ENCODE data around the gene TSHR. TPM values are rescaled to one million over a fixed set of nuclear protein-coding genes. Genes with fewer than 3 reads are reported as not detected.

The TSHR gene
- total RNA-seq, 1 experiment from 2014 or later: not detected

DNA sequence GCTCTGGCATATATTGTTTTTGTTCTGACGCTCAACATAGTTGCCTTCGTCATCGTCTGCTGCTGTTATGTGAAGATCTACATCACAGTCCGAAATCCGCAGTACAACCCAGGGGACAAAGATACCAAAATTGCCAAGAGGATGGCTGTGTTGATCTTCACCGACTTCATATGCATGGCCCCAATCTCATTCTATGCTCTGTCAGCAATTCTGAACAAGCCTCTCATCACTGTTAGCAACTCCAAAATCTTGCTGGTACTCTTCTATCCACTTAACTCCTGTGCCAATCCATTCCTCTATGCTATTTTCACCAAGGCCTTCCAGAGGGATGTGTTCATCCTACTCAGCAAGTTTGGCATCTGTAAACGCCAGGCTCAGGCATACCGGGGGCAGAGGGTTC lies 188.4 kb downstream of the TSHR start (continued):
- TF ChIP-seq, protein P1, sequence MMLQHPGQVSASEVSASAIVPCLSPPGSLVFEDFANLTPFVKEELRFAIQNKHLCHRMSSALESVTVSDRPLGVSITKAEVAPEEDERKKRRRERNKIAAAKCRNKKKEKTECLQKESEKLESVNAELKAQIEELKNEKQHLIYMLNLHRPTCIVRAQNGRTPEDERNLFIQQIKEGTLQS (IDR thresholded peaks at IDR 0.05): no peak
- TF ChIP-seq SP1 (IDR thresholded peaks at IDR 0.05; ENCODE audit: low read depth) (no peak), YY1 (IDR thresholded peaks at IDR 0.05; ENCODE audit: extremely low read depth, insufficient replicate concordance, low read depth, low read length) (no peak), ZFX (IDR thresholded peaks at IDR 0.05) (no peak), SIN3A (IDR thresholded peaks at IDR 0.05; ENCODE audit: low read depth) (no peak)

- ATAC-seq: no peak
- Histone ChIP-seq H2AFZ (ENCODE audit: low read depth, low read length, poor library complexity, severe bottlenecking) (no peak overlapping the region), H3K4me1 (ENCODE audit: control insufficient read depth in 1 of 2, insufficient read depth in 2 of 2, low read length in 2 of 2) (no peaks in the 10 kb centered on the region), H3K4me3 (replicated peaks in 1 of 2; ENCODE audit: low read depth in 1 of 2, low read length in 2 of 2) (no peak overlapping the region), H3K9me2 (ENCODE audit: insufficient read depth) (no peaks in the 10 kb centered on the region), H3K9me3 (ENCODE audit: control insufficient read depth in 1 of 2, insufficient read depth in 1 of 2, low read depth in 1 of 2, low read length in 2 of 2) (no peaks in the 10 kb centered on the region), H3K36me3 (ENCODE audit: control insufficient read depth in 1 of 2, insufficient read depth in 2 of 2, low read length in 2 of 2) (no peaks in the 10 kb centered on the region), H3K9ac (ENCODE audit: low read length) (no peak overlapping the region), H3K79me2 (ENCODE audit: insufficient read depth, low read length) (no peaks in the 10 kb centered on the region), H3K27ac (ENCODE audit: low read depth, low read length) (no peak overlapping the region), H4K20me1 (ENCODE audit: insufficient read depth) (no peaks in the 10 kb centered on the region), H3K4me2 (ENCODE audit: low read length) (no peak overlapping the region), H3K27me3 (ENCODE audit: insufficient read depth, low read length) (no peaks in the 10 kb centered on the region)
- no TSS peak for BruUV-seq (replicated peaks)
- DNase-seq (ENCODE audit: low read depth, low spot score): no peak
- TF ChIP-seq POLR2A (IDR thresholded peaks at IDR 0.05; ENCODE audit: borderline replicate concordance, extremely low read depth, insufficient read depth, insufficient read length) (no peak), FOSL1 (IDR thresholded peaks at IDR 0.05; ENCODE audit: low read depth) (no peak), EZH2 (IDR thresholded peaks at IDR 0.05) (no peak), SIN3A (IDR thresholded peaks at IDR 0.05; ENCODE audit: low read depth) (no peak), RAD21 (IDR thresholded peaks at IDR 0.05; ENCODE audit: low read depth) (no peak), CEBPB (IDR thresholded peaks at IDR 0.05; ENCODE audit: low read depth) (no peak)
- TF ChIP-seq, protein P2, sequence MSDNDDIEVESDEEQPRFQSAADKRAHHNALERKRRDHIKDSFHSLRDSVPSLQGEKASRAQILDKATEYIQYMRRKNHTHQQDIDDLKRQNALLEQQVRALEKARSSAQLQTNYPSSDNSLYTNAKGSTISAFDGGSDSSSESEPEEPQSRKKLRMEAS (IDR thresholded peaks at IDR 0.05): no peak
- TF ChIP-seq, protein P3, sequence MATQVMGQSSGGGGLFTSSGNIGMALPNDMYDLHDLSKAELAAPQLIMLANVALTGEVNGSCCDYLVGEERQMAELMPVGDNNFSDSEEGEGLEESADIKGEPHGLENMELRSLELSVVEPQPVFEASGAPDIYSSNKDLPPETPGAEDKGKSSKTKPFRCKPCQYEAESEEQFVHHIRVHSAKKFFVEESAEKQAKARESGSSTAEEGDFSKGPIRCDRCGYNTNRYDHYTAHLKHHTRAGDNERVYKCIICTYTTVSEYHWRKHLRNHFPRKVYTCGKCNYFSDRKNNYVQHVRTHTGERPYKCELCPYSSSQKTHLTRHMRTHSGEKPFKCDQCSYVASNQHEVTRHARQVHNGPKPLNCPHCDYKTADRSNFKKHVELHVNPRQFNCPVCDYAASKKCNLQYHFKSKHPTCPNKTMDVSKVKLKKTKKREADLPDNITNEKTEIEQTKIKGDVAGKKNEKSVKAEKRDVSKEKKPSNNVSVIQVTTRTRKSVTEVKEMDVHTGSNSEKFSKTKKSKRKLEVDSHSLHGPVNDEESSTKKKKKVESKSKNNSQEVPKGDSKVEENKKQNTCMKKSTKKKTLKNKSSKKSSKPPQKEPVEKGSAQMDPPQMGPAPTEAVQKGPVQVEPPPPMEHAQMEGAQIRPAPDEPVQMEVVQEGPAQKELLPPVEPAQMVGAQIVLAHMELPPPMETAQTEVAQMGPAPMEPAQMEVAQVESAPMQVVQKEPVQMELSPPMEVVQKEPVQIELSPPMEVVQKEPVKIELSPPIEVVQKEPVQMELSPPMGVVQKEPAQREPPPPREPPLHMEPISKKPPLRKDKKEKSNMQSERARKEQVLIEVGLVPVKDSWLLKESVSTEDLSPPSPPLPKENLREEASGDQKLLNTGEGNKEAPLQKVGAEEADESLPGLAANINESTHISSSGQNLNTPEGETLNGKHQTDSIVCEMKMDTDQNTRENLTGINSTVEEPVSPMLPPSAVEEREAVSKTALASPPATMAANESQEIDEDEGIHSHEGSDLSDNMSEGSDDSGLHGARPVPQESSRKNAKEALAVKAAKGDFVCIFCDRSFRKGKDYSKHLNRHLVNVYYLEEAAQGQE (IDR thresholded peaks at IDR 0.05; ENCODE audit: low read depth): no peak
- TF ChIP-seq, protein P1 (IDR thresholded peaks at IDR 0.05): no peak
- ChIA-PET CTCF (interaction anchor here (0.9 kb wide), 1 partner anchor 149 kb away, joined by 3 read pairs; no protein-coding TSS in a partner anchor), RAD21 (ENCODE audit: low non-redundant PET in 1 of 2, low total read pairs in 2 of 2, uncharacterized antibody in 2 of 2, unreplicated experiment in 2 of 2) (no interaction called here), POLR2A (no interaction called here)
- intact Hi-C loops (cut with micrococcal nuclease): no loop called here
Measured at GRCh38 chr14:81144824-81145603, 189.6 kb downstream of the TSHR start.

Data from HCT116 (cell line).